ENCODE data around the gene TMEM260. TPM values are rescaled to one million over a fixed set of nuclear protein-coding genes. Genes with fewer than 3 reads are reported as not detected.
"Not testable (repeated sequence)": the region's sequence is repeated elsewhere in the genome, so short reads cannot be mapped to it uniquely, and the experiment has no call there.

Gene TMEM260
- total and polyA plus RNA-seq, 3 experiments from 2014 or later = 10.5 to 11.2 (median 10.8) TPM

DNA sequence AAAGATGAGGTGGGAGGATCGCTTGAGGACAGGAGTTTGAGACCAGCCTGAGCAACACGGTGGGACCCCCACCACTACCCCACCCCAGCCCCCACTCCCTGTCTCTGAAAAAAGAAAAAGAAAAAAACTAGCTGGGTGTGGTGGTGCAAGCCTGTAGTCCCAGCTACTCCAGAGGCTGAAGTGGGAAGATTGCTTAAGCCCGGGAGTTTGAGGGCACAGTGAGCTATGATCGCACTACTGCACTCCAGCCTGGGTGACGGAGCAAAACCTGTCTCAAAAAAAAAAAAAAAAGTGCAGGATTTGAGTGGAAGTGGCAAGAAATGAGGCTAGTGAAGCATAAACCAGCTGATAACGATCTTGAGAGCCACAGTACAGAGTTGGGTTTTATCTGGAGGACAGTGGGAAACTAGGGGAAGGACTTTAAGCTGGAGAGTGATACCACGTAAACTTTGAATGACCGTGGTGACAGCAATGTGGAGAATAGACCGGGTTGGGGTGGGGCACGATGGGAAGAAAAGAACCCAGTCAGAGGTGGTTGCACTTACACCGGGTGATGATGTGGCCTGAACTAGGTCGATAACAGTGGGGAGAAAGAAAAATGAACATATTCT, 85.3 kb downstream of the TMEM260 start:
- ChIA-PET POLR2A (no interaction called here), CTCF (no interaction called here)
- Mint-ChIP-seq H3K9me3 (peaks cover 6 to 23% (median 12%) of the 10 kb centered on the region in 5 donors), H3K4me1 (no peaks in the 10 kb centered on the region), H3K27me3 (no peaks in the 10 kb centered on the region), H3K27ac (peak overlapping the region in 1 of 8 donors; percentile 26), H3K36me3 (peaks cover 0 to 7% (median 3%) of the 10 kb centered on the region in 3 donors), H3K4me3 (no peak overlapping the region)
- no peaks in the 10 kb centered on the region for H3K4me1 ChIP-seq (ENCODE audit: insufficient read depth, low read length)
- H3K9me3 ChIP-seq (ENCODE audit: low read length) = no peaks in the 10 kb centered on the region
- H3K27me3 ChIP-seq (ENCODE audit: insufficient read depth, low read length, poor library complexity, severe bottlenecking) = no peaks in the 10 kb centered on the region
- H3K36me3 ChIP-seq (ENCODE audit: insufficient read depth, low read length) = no peaks in the 10 kb centered on the region
- no peak overlapping the region for H3K27ac ChIP-seq (ENCODE audit: low read depth, low read length)
- DNase-seq = no peak
- H3K4me3 ChIP-seq (ENCODE audit: low read length) = no peak overlapping the region

DNA sequence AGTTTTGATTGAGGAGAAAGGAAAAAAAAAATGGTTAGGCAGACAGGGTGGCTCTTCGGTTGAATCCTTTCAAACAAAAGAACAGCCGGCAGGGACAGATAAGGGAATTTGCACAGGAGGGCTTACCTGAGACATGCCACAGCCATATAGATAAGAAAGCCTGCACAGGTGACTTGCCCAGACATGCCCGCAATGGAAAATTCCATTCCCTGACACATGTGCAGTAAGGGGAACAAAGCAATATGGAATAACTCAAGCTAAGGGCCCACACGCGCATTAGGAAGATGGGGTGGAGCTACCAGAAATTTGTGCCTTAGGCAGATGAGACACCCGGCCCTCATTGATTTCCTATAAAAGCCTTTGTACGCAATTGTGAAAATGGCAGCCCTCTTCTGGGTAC, 86.7 kb downstream of the TMEM260 start:
- Histone ChIP-seq H3K27ac (ENCODE audit: low read depth, low read length) (no peak overlapping the region), H3K4me3 (ENCODE audit: low read length) (no peak overlapping the region), H3K4me1 (ENCODE audit: insufficient read depth, low read length) (no peaks in the 10 kb centered on the region), H3K27me3 (ENCODE audit: insufficient read depth, low read length, poor library complexity, severe bottlenecking) (no peaks in the 10 kb centered on the region), H3K9me3 (ENCODE audit: low read length) (no peaks in the 10 kb centered on the region), H3K36me3 (ENCODE audit: insufficient read depth, low read length) (no peaks in the 10 kb centered on the region)
- no peaks in the 10 kb centered on the region for H3K4me1 Mint-ChIP-seq
- no peak for DNase-seq
- H3K4me3 Mint-ChIP-seq = no peak overlapping the region
- peaks cover 6 to 23% (median 12%) of the 10 kb centered on the region in 5 donors for H3K9me3 Mint-ChIP-seq
- no peak overlapping the region for H3K27ac Mint-ChIP-seq
- POLR2A ChIA-PET = no interaction called here
- H3K27me3 Mint-ChIP-seq = no peaks in the 10 kb centered on the region
- CTCF ChIA-PET = no interaction called here
- H3K36me3 Mint-ChIP-seq = peaks cover 0 to 7% (median 3%) of the 10 kb centered on the region in 3 donors

DNA sequence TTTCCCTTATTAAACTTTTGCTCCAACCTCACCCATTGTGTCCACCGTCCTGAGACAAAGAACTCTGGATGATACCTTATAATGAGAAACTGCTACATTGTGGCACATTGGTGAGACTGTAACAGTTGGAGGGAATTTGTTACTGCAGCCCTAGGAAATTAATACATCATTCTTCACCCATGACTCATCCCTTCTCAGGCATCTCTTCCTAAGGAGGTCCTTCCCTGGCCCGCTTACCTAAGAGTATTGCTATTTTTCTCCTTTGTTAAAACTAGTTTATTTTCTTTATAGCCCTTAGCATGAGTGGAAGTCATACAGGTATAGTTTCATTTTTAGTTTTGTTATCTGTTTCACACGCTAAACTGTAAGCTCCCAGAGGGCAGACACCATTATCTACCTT, 87.1 kb downstream of the TMEM260 start:
- peaks cover 6 to 23% (median 12%) of the 10 kb centered on the region in 5 donors for H3K9me3 Mint-ChIP-seq
- Histone ChIP-seq H3K4me1 (ENCODE audit: insufficient read depth, low read length) (no peaks in the 10 kb centered on the region), H3K36me3 (ENCODE audit: insufficient read depth, low read length) (no peaks in the 10 kb centered on the region), H3K27me3 (ENCODE audit: insufficient read depth, low read length, poor library complexity, severe bottlenecking) (no peaks in the 10 kb centered on the region), H3K27ac (ENCODE audit: low read depth, low read length) (no peak overlapping the region), H3K9me3 (ENCODE audit: low read length) (no peaks in the 10 kb centered on the region), H3K4me3 (ENCODE audit: low read length) (no peak overlapping the region)
- H3K4me3 Mint-ChIP-seq = no peak overlapping the region
- CTCF ChIA-PET = no interaction called here
- POLR2A ChIA-PET = no interaction called here
- no peaks in the 10 kb centered on the region for H3K4me1 Mint-ChIP-seq
- peaks cover 0 to 7% (median 3%) of the 10 kb centered on the region in 3 donors for H3K36me3 Mint-ChIP-seq
- H3K27ac Mint-ChIP-seq = no peak overlapping the region
- DNase-seq = no peak
- H3K27me3 Mint-ChIP-seq = no peaks in the 10 kb centered on the region

DNA sequence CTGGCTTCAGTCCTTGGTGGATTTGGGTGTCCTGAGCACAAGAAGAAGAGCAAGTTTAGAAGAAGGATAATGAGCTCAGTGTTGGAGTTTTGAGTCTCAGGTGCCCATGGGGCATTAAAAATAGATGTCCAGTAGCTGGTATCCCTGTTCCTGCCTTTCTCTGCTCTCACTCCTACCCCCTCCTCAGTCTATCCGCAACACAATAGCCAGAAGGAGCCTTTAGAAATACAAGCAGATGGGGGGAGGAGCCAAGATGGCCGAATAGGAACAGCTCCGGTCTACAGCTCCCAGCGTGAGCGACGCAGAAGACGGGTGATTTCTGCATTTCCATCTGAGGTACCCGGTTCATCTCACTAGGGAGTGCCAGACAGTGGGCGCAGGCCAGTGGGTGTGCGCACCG, 87.7 kb downstream of the TMEM260 start:
- H3K36me3 Mint-ChIP-seq; H3K4me1 Mint-ChIP-seq; H3K27ac Mint-ChIP-seq; H3K27me3 ChIP-seq (ENCODE audit: insufficient read depth, low read length, poor library complexity, severe bottlenecking); CTCF ChIA-PET; H3K4me3 ChIP-seq (ENCODE audit: low read length); H3K4me1 ChIP-seq (ENCODE audit: insufficient read depth, low read length); H3K4me3 Mint-ChIP-seq; POLR2A ChIA-PET; H3K36me3 ChIP-seq (ENCODE audit: insufficient read depth, low read length); H3K9me3 ChIP-seq (ENCODE audit: low read length); H3K27ac ChIP-seq (ENCODE audit: low read depth, low read length); DNase-seq; H3K27me3 Mint-ChIP-seq: not testable (repeated sequence)
- peaks cover 6 to 23% (median 12%) of the 10 kb centered on the region in 5 donors for H3K9me3 Mint-ChIP-seq

DNA sequence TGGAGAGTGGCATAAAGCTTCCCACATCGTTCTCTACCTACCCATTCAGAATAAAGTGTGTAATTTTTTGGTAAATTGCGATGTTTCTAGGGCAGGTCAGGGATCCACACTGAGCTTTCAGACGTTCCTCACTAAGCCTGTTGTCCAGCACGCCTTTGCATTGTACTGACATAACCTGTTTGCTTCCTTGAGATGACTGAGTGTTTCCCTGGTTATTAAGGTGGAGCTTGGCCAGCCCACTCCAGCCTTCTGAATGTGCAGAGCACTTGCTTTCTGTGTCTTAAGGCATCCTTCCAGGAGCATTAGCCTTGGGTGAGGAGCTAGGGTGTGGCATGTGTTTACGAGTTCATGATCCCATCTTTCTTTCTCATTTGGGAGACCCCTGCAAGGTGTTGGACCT, 96.4 kb downstream of the TMEM260 start:
- no peak overlapping the region for H3K27ac ChIP-seq (ENCODE audit: low read depth, low read length)
- H3K36me3 Mint-ChIP-seq = no peaks in the 10 kb centered on the region
- no peaks in the 10 kb centered on the region for H3K9me3 ChIP-seq (ENCODE audit: low read length)
- H3K4me1 ChIP-seq (ENCODE audit: insufficient read depth, low read length) = no peaks in the 10 kb centered on the region
- CTCF ChIA-PET = interaction anchor here (1.7 kb wide), 1 partner anchor 22 kb away, joined by 3 read pairs; no protein-coding TSS in a partner anchor
- H3K9me3 Mint-ChIP-seq = peaks cover 0 to 5% (median 4%) of the 10 kb centered on the region in 5 donors
- H3K36me3 ChIP-seq (ENCODE audit: insufficient read depth, low read length) = no peaks in the 10 kb centered on the region
- H3K4me1 Mint-ChIP-seq = no peaks in the 10 kb centered on the region
- no peak overlapping the region for H3K27ac Mint-ChIP-seq
- no peak for DNase-seq
- no peaks in the 10 kb centered on the region for H3K27me3 ChIP-seq (ENCODE audit: insufficient read depth, low read length, poor library complexity, severe bottlenecking)
- peaks cover 0 to 5% of the 10 kb centered on the region in 2 donors for H3K27me3 Mint-ChIP-seq
- H3K4me3 Mint-ChIP-seq = no peak overlapping the region
- H3K4me3 ChIP-seq (ENCODE audit: low read length) = no peak overlapping the region
- POLR2A ChIA-PET = no interaction called here

DNA sequence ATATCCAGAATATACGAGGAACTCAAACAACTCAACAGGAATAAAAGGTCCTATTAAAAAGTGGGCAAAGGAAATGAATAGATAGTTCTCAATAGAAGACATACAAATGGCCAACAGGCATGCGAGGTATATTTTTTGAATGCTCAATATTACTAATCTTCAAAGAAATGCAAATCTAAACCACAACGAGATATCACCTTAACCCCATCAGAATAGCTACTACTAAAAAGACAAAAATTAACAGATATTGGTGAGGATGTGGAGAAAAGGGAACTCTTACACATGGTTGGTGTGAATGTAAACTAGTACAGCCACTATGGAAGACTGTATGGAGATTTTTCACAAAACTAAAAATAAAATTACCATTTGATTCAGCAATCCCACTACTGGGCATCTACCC, 99.2 kb downstream of the TMEM260 start:
- DNase-seq = no peak
- Histone ChIP-seq H3K9me3 (ENCODE audit: low read length) (no peaks in the 10 kb centered on the region), H3K4me1 (ENCODE audit: insufficient read depth, low read length) (no peaks in the 10 kb centered on the region), H3K27ac (ENCODE audit: low read depth, low read length) (no peak overlapping the region), H3K4me3 (ENCODE audit: low read length) (no peak overlapping the region), H3K27me3 (ENCODE audit: insufficient read depth, low read length, poor library complexity, severe bottlenecking) (no peaks in the 10 kb centered on the region), H3K36me3 (ENCODE audit: insufficient read depth, low read length) (no peaks in the 10 kb centered on the region)
- H3K27me3 Mint-ChIP-seq = peaks cover 0 to 5% of the 10 kb centered on the region in 2 donors
- no peak overlapping the region for H3K4me3 Mint-ChIP-seq
- peaks cover 0 to 4% (median under 1%) of the 10 kb centered on the region in 5 donors for H3K9me3 Mint-ChIP-seq
- H3K27ac Mint-ChIP-seq = no peak overlapping the region
- no peaks in the 10 kb centered on the region for H3K36me3 Mint-ChIP-seq
- ChIA-PET POLR2A (no interaction called here), CTCF (no interaction called here)
- no peaks in the 10 kb centered on the region for H3K4me1 Mint-ChIP-seq

DNA sequence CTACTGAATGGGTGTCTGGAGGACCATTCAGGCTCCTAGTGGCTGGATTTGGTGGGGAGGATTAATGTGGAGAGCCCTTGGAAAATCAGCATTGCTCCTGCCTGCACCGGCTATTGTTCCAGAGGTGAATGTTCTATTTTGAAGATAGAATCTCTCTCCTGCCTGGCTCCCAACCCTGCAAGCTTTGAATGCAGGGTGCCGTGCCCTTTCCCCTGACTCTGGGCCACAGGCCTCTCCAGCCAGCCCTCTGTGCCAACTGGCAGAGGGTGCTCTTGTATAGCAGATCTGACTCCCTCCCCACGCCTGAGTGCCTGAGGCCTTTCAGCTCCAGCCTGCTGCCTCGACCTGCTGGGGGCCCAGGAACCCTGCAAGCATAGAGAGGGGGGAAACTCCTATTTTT, 106.8 kb downstream of the TMEM260 start:
- no peaks in the 10 kb centered on the region for H3K36me3 ChIP-seq (ENCODE audit: insufficient read depth, low read length)
- H3K4me3 ChIP-seq (ENCODE audit: low read length) = no peak overlapping the region
- no peaks in the 10 kb centered on the region for H3K27me3 ChIP-seq (ENCODE audit: insufficient read depth, low read length, poor library complexity, severe bottlenecking)
- H3K27ac Mint-ChIP-seq = no peak overlapping the region
- H3K4me3 Mint-ChIP-seq = no peak overlapping the region
- POLR2A ChIA-PET = no interaction called here
- no peaks in the 10 kb centered on the region for H3K4me1 ChIP-seq (ENCODE audit: insufficient read depth, low read length)
- no peaks in the 10 kb centered on the region for H3K9me3 ChIP-seq (ENCODE audit: low read length)
- CTCF ChIA-PET = no interaction called here
- no peaks in the 10 kb centered on the region for H3K36me3 Mint-ChIP-seq
- peaks cover 0 to 2% (median 0%) of the 10 kb centered on the region in 5 donors for H3K9me3 Mint-ChIP-seq
- DNase-seq = no peak
- H3K27ac ChIP-seq (ENCODE audit: low read depth, low read length) = no peak overlapping the region
- no peaks in the 10 kb centered on the region for H3K4me1 Mint-ChIP-seq
- H3K27me3 Mint-ChIP-seq = peaks cover 4 to 11% of the 10 kb centered on the region in 2 donors

DNA sequence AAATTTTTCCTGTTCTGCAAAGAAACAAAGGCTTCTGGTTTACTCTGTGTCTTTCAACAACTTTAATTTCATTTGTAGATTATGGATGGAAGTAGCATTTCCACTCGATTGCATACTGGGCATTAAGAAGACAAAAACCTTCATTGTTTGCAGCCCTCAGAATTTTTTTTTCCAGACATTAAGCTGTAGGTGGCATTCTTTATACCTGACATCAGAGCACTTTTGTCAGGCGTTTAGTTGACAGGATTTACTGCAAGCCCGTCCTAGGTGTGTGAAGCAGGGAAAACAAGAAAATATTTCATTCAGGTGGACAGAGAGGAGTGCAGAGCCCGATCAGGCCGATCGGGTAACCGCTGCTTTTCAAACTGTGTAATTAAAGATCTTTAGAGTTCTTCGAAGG, 107.5 kb downstream of the TMEM260 start:
- CTCF ChIA-PET = no interaction called here
- Mint-ChIP-seq H3K4me3 (no peak overlapping the region), H3K36me3 (no peaks in the 10 kb centered on the region), H3K27me3 (peaks cover 4 to 11% of the 10 kb centered on the region in 2 donors), H3K9me3 (peaks cover 0 to 2% (median 0%) of the 10 kb centered on the region in 5 donors), H3K27ac (no peak overlapping the region), H3K4me1 (no peaks in the 10 kb centered on the region)
- POLR2A ChIA-PET = no interaction called here
- no peaks in the 10 kb centered on the region for H3K27me3 ChIP-seq (ENCODE audit: insufficient read depth, low read length, poor library complexity, severe bottlenecking)
- H3K4me3 ChIP-seq (ENCODE audit: low read length) = no peak overlapping the region
- no peaks in the 10 kb centered on the region for H3K36me3 ChIP-seq (ENCODE audit: insufficient read depth, low read length)
- H3K4me1 ChIP-seq (ENCODE audit: insufficient read depth, low read length) = no peaks in the 10 kb centered on the region
- DNase-seq = no peak
- H3K9me3 ChIP-seq (ENCODE audit: low read length) = no peaks in the 10 kb centered on the region
- H3K27ac ChIP-seq (ENCODE audit: low read depth, low read length) = no peak overlapping the region

All from CD8-positive, alpha-beta memory T cell (primary cell).